Psoas muscle (tissue), 8 donors: ENCODE data around the gene MIB1. TPM values are rescaled to one million over a fixed set of nuclear protein-coding genes. Genes with fewer than 3 reads are reported as not detected.

Source experiments
- ATAC-seq, 4 donors: fragments of 200-7000 bp; cut with Tn5 transposase; one replicate each; pipeline ENCODE4 v1.9.1; 2020; ENCODE audit warnings: moderate library complexity in 3 of 4, mild to moderate bottlenecking in 2 of 4
- DNase-seq, 2 donors: peaks; one replicate each; pipeline ENCODE4 v3.0.0-alpha.2; 2020
- H3K27ac ChIP-seq: fragments of 200-600 bp; one replicate; pipeline ENCODE4 v1.8.0; 2022
- H3K27me3 ChIP-seq, 3 donors: fragments of 200-600 bp in 1 of 3; one replicate each; pipeline versions ENCODE4 v1.6.1 to v1.8.0; 2013 to 2022; ENCODE audit warnings: low read length in 2 of 3, mild to moderate bottlenecking in 2 of 3, moderate library complexity in 1 of 3; ENCODE audit not compliant: insufficient read depth in 3 of 3
- H3K36me3 ChIP-seq, 2 donors: fragments of 200-600 bp in 1 of 2; one replicate each; pipeline versions ENCODE4 v1.6.1 to v1.8.0; 2013 to 2022; ENCODE audit warnings: low read depth in 1 of 2, mild to moderate bottlenecking in 1 of 2, moderate library complexity in 1 of 2; ENCODE audit not compliant: insufficient read depth in 1 of 2
- H3K4me1 ChIP-seq: fragments of 200-600 bp; one replicate; pipeline ENCODE4 v1.8.0; 2022
- H3K4me3 ChIP-seq: fragments of 200-600 bp; one replicate; pipeline ENCODE4 v1.8.0; 2022; ENCODE audit warnings: mild to moderate bottlenecking
- H3K9me3 ChIP-seq: fragments of 200-600 bp; one replicate; pipeline ENCODE4 v1.8.0; 2022
- WGBS, 3 donors: extraction: QIAGEN DNeasy Blood & Tissue Kit; methylation state at CpG; one replicate each; pipeline versions ENCODE4 v1.1.6 to v1.1.7; 2013; 5-methylcytosine and 5-hydroxymethylcytosine counted together
- intact Hi-C, 2 donors: fragments of 100-400 bp; cut with DNase I; formaldehyde crosslinking; loops; one replicate each; pipeline versions ENCODE4 v1.11.0 to v1.14.2; 2022
- polyA plus RNA-seq, 3 donors: library from polyadenylated mRNA; stranded (reverse); fragments of 200-250 nt; gene quantifications; one replicate each; pipeline ENCODE4 v1.2.3, GENCODE V29; 2013
- total RNA-seq, 4 donors: library from RNA; stranded (reverse); fragmentation: NEBNext Ultra II Directional in 2 of 4; extraction: Animal tissue kit (Norgen Biotek cat#: 25700) in 2 of 4; gene quantifications; one replicate each; pipeline versions ENCODE4 v1.2.1 to v1.2.4, GENCODE V29; 2021 to 2023
- TF ChIP-seq, protein P1 (sequence below): fragments of 200-600 bp; IDR thresholded peaks from one replicate; pipeline ENCODE4 v1.8.0; 2022; ENCODE audit warnings: antibody characterized with exemption
- donor health status: healthy with polysubstance abuse.
- donor health status: DM: no; HTN: no; CAD: no; lungs with moderate emphysema.
- donor health status: Bipolar disorder and iron deficiency.
- donor health status: healthy.
- donor health status: DM: yes; HTN: yes; CAD: no.
- donor health status: DM: no; HTN: no; CAD: no.
- donor health status: DM: no; HTN: no; CAD: no.
- donor health status: DM: yes; HTN: yes; CAD: no.

The MIB1 gene
- total and polyA plus RNA-seq, 7 donors: 2.1 to 21.3 (median 16.1) TPM

GRCh38 chr18:21851327-21851961, 110.9 kb downstream of the MIB1 start:
- Histone ChIP-seq H3K36me3 (peaks cover 0 to 9% of the 10 kb centered on the region in 2 donors), H3K4me3 (peak overlapping the region; percentile 51), H3K27ac (no peak overlapping the region), H3K27me3 (no peaks in the 10 kb centered on the region), H3K9me3 (no peaks in the 10 kb centered on the region), H3K4me1 (peaks cover 17% of the 10 kb centered on the region)
- ATAC-seq (peak in 3 of 4 donors; percentile 47 to 89 (median 78)), DNase-seq (no peak)
- TF ChIP-seq, protein P1, sequence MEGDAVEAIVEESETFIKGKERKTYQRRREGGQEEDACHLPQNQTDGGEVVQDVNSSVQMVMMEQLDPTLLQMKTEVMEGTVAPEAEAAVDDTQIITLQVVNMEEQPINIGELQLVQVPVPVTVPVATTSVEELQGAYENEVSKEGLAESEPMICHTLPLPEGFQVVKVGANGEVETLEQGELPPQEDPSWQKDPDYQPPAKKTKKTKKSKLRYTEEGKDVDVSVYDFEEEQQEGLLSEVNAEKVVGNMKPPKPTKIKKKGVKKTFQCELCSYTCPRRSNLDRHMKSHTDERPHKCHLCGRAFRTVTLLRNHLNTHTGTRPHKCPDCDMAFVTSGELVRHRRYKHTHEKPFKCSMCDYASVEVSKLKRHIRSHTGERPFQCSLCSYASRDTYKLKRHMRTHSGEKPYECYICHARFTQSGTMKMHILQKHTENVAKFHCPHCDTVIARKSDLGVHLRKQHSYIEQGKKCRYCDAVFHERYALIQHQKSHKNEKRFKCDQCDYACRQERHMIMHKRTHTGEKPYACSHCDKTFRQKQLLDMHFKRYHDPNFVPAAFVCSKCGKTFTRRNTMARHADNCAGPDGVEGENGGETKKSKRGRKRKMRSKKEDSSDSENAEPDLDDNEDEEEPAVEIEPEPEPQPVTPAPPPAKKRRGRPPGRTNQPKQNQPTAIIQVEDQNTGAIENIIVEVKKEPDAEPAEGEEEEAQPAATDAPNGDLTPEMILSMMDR: peak; percentile 65
- WGBS, 3 donors: 58 to 69% (median 63%) methylated on average over 5 of the region's 5 CpGs
- intact Hi-C loops: loop anchor here (1.0 to 10.0 kb wide), 3 partner anchors 31 to 247 kb away; partner anchors contain the start of gene ESCO1 (in 1 of the 2)

DNA sequence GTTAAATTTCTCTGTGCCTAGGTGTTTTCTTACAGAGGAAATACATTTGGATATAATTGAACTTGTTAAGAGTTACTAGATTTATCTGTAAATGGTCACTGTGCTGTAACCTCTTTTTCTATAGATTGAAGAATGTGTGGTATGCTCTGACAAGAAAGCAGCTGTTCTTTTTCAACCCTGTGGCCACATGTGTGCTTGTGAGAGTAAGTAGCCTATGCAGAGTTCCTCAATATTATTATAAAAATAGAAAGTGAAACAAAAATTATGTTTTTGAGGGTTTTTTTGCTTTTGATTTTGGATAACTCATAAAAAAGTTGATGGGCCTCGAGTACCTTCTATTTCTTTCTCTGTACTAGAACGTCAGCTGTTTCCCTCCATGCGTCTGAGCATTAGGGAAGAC, 112.4 kb downstream of the MIB1 start:
- TF ChIP-seq, protein P1: no peak
- no peak overlapping the region for H3K27ac ChIP-seq
- H3K36me3 ChIP-seq: peaks cover 0 to 13% of the 10 kb centered on the region in 2 donors
- no peaks in the 10 kb centered on the region for H3K9me3 ChIP-seq
- H3K4me1 ChIP-seq: peaks cover 17% of the 10 kb centered on the region
- H3K4me3 ChIP-seq: no peak overlapping the region
- intact Hi-C loops: loop anchor here in 1 of 2 donors (10.0 kb wide), 1 partner anchor 248 kb away; the partner anchor contains the start of gene ESCO1
- H3K27me3 ChIP-seq: no peaks in the 10 kb centered on the region
- WGBS, 3 donors: 69 to 77% (median 73%) methylated on average over 3 of the region's 3 CpGs
- ATAC-seq (no peak), DNase-seq (no peak)

DNA sequence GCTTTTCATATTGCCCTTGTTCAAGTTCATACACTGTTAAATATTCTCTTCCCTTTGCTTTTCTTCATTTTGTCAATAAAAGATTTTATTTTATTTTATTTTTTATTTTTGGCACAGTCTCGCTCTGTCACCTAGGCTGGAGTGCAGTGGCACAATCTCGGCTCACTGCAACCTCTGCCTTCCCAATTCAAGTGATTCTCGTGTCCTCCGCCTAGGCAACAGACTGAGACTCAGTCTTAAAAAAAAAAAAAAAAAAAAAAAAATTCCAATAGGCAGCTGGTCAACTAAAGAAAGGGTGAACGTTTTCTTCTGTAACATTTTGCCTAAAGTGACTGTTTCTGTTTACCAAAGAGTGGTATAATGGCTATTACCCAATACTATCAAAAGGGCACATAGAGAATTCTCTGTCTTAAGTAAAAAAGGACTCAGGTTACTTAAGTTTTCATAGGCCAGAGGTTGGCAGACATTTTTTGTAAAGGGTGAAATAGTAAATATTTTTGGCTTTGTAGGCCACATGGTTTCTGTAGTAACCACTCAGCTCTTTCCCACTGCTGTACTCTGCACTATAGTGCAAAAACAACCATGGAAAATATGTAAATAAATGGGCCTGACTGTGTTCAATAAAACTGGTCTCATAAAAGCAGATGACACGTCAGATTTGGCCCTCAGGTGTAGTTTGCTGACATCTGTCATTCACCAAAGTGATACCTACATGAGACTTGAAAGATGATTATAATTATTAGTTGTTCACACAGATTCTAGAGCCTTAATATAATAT, 113.4 kb downstream of the MIB1 start:
- H3K27ac ChIP-seq: no peak overlapping the region
- DNase-seq (no peak), ATAC-seq (no peak)
- H3K27me3 ChIP-seq: no peaks in the 10 kb centered on the region
- H3K4me1 ChIP-seq: peaks cover 17% of the 10 kb centered on the region
- WGBS, 3 donors: 84 to 87% (median 86%) methylated on average over 6 of the region's 6 CpGs
- H3K9me3 ChIP-seq: no peaks in the 10 kb centered on the region
- intact Hi-C loops: loop anchor here in 1 of 2 donors (10.0 kb wide), 1 partner anchor 249 kb away; the partner anchor contains the start of gene ESCO1
- no peak overlapping the region for H3K4me3 ChIP-seq
- TF ChIP-seq, protein P1: no peak
- peaks cover 0 to 23% of the 10 kb centered on the region in 2 donors for H3K36me3 ChIP-seq

GRCh38 chr18:21855432-21855831, 114.8 kb downstream of the MIB1 start:
- Histone ChIP-seq H3K36me3 (peaks cover 0 to 36% of the 10 kb centered on the region in 2 donors), H3K9me3 (no peaks in the 10 kb centered on the region), H3K27me3 (no peaks in the 10 kb centered on the region), H3K4me1 (peaks cover 7% of the 10 kb centered on the region), H3K4me3 (no peak overlapping the region), H3K27ac (no peak overlapping the region)
- ATAC-seq: no peak
- intact Hi-C loops: loop anchor here in 1 of 2 donors (10.0 kb wide), 1 partner anchor 251 kb away; the partner anchor contains the start of gene ESCO1
- 90 to 98% (median 94%) methylated on average over 3 of the region's 3 CpGs for WGBS, 3 donors
- TF ChIP-seq, protein P1: no peak
- no peak for DNase-seq
